Activated gamma-delta T cell (primary cell): Measurements from ENCODE around the gene TDRD1.

ENCODE experiments used
- DNase-seq: peaks from one replicate; lab custom pipeline; 2025; lab: John Stamatoyannopoulos, UW

TDRD1 gene

DNA sequence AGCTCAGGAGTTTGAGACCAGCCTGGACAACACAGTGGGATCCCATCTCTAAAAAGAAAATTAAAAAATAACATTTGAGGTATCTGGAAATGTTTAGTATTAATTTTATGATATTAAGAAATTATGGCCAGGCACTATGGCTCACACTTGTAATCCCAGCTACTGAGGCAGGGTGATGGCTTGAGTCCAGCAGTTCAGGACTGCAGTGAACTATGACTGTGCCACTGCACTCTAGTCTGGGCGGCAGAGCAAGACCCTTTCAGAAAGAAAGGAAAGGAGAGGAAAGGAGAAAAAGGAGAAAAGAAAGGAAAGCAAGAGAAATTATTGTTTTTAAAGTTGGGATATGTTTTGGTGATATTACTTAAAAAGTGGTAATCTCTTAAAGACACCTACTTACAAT, 2.6 kb upstream of the TDRD1 start:
- DNase-seq: no peak

DNA sequence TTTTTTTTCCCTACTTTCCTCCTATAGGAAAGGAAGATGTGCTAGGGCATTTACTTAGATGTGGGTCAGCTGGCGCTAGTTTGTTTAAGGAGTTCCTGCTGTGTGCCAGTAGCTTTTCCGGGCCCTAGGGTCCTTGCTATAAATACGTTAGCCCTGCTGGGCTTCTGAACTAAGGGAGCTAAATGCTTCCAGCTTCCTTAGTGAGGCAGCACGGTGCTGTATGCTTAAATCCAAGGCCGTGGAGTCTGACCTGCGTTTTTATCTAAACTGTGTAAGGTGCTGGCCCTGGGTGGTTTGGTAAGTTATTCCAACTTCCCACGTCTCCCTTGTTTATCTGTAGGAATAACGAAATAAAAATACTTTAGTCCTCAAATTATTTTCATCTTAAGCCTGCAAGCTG, 594 bp downstream of the TDRD1 start:
- DNase-seq: no peak

DNA sequence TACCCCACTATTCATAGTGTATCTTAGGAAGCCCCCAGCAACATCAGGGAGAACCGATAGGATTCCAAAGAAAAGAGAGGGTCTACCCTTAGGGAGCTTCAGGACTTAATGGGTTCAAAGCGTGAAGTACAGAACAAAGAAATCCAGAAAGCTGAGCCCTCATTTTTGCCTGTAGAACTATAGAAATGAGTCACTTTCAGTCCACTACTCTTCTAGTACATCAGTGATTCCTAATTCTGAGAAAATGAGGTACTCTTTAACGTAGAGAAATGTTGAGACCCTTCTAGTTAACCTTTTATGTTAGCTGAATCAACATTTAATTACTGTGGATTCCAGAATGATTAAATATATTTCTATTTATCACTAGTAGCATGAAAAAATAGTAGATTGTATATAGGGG, 1.8 kb downstream of the TDRD1 start:
- no peak for DNase-seq

DNA sequence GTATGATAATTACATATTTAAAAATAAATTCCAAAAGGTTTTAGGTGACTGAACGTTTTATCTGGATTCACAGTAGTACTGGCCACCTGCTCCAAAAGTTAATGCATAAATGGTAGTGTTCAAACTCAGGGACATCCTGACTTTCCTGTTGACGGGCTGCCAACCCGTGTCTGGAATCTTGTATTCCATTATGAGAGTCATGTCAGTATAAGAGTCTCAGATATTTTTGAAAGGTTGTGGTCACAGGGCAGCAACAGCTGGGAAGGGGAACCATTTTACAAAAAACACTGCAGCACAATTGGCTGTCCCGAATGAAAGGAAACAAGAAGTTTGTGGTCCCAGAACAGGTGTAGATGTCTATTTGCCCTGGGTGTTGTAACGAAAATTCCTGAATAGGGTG, 2.8 kb downstream of the TDRD1 start:
- DNase-seq: no peak

DNA sequence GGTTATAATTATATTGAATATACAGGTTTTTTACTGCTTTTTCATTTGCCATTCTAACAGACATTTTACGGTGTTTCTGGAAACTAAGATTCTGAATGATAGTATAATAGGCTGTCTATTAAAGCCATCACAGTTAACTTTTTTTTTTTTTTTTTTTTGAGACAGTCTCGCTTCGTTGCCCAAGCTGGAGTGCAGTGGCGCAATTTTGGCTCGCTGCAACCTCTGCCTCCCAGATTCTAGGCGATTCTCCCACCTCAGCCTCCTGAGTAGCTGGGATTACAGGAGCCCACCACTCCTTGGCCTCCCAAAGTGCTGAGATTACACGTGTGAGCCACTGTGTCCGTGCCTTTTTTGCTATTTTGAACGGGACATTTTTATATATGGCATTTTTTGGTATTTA, 4.4 kb downstream of the TDRD1 start:
- no peak for DNase-seq

DNA sequence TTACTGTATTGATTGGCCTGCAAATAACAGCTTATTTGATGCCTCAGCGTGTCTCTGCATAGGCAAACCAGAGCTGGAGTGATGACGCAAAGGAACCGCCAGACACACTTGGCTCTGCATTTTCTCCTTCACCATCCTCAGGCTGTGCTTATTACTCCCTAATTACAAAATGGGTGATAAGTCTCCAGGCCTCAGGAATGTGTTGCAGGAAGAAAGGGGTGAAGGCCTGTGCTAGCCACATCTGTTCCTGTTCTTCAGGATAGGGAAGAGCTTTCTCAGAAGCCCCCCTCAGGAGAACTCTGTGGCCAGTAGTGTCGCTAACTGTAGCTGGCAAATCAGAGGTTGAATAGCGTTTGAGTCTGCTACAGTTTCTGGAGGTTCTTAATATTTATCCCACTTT, 5.1 kb downstream of the TDRD1 start:
- DNase-seq: no peak

DNA sequence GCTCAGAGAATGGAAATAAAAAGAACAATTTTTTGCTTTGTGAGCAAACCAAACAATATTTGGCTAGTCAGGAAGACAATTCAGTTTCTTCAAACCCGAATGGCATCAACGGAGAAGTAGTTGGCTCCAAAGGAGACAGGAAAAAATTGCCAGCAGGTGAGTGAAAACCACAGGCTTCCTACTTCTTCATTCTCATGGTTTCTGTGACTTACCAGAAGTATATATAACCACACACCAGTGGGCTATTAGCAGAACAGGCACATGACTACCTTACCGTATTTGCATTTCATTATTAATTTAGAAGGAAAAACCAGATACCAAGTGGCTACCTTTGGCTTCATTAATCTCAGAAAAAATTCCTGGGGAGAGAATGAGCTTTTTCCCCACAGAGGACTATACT, 8.8 kb downstream of the TDRD1 start:
- DNase-seq: no peak

DNA sequence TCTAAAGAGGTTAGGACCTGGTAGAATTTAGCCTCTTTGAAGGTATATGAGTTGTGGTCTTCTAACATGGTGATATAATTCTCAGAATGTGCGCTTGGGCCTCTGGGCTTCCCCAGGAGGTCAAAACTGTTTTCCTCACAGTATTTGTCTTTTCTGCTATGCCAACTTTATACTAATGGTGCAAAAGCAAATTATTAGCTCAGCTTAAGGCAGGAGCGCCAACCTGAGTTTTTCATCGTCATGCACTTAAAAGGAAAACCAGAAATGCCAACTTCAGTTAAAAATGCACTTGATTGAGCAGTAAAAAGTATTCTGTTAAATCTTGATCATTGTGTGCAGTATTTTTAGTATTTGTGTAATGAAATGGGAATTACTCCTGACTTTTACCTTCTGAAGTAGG, 9.7 kb downstream of the TDRD1 start:
- no peak for DNase-seq

DNA sequence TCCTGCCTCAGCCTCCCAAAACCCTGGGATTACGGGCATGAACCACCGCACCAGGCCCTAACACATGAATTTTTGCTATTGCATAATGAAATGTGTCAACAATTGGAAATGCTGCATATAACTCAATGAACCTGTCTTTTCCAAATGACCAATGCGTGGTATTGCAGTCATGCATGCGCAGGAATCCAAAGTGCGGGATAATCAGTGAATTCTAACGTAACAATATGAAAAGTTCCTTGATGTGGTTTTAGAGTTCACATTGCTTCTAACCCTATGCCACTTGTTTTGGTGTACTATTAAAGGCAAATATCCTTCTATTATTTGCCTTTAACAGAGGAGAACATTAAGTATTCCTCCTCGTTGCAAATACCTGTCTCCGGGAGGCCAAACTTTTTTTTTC, 10.5 kb downstream of the TDRD1 start:
- no peak for DNase-seq

DNA sequence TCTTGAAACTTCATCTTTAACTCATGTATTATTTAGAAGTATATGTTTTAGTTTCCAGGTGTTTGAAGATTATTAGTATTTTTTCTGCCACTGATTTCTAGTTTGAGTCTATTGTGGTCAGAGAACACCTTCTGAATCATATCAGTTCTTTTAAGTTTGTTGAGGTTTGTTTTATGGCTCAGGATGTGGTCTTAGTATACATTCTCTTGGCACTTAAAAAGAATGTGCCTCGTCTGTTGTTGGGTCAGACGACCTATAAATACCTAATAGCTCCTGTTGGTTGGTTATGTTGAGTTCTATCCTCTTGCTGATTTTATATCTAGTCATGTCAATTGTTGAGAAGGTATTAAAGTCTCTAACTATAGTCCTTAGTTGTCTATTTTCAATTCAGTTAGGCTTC, 15.9 kb downstream of the TDRD1 start:
- DNase-seq: no peak

DNA sequence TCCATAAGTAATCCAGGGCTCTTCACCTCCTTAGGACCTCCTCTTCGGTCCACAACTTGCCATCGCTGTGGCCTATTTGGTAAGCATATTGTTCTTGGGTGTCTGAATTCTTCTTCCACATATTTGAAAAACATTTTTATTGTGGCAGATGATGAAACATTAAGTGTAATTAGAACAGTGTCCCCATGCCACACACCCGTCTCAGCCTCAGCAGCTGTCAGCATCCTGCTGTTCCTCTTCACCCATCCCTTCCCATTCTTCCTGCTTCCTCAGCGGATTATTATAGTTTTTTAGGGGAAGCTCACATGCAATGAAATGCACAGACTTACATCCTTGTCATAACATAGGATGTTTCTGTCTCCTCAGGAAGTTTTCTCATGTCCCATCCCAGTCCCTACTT, 20.1 kb downstream of the TDRD1 start:
- no peak for DNase-seq

DNA sequence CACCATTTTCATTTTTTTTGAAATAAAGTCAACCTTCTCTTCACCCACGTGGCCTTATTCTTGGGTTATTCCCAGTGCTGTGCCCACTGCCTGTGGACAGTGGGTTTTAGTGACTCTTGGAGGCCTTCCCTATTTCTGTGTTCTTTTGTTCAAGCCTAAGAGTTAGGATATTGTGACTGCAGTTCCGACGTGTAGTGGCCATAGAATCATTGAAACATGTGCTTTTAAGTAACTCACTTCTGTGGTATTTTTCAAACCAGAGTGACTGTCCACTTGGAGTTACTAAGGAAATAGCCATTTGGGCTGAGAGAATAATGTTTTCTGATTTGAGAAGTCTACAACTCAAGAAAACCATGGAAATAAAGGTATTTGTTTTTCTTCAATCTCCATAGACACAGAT, 23.7 kb downstream of the TDRD1 start:
- DNase-seq: no peak

DNA sequence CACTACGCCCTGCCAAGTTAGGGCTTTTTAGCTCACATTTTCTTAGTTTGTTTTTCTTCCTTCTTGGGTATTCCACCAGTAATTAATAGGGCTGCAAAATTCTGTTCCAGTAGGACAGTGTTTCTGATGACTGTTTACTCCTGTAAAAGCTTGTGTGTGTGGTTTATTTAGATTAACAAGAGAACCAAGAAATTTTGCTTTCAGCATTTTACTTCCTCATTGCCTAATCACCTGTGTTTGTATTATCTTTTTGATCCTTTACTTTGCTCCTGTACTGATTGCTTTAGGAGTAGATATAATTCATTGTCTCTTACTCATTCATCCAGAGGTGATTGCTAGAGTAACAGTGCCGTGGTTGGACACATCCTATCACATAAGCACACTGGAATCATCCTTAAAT, 27.7 kb downstream of the TDRD1 start:
- no peak for DNase-seq

DNA sequence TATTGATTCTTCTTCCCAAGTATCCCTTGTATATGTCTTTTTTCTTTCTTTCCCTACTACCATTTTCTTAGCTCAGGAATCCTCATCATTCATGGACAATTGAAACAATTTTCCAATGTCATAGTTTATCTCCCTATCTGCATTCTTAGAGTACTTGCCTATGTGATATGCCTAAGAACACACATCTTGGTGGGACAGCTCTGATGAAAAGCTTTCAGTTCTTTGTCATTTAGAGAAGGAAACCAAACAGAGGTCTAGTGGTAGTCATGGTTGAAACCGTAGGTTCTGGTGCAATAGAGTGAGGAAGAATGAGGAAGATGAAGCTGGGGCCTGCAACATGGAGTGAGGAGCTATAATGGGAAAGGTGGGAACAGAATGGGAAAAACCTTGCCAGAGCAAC, 28.2 kb downstream of the TDRD1 start:
- DNase-seq: no peak

DNA sequence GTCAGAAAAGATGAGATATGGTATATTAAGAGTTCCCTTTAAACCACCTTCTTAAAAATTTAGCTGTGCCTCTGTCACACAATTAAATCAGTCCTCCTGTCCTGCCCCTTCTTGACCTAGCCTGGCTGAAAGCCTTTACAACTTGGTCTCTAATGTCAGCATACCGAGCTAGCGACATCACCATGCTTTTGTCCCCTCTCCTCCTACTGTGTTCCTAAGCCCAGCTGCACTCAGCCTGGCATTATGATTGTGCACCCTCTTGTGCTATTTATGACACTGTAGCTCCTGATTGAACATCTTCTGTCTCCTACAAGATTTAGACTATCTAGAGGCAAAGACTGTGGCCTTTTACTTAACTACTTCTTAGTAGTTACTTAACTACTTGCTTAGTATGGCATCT, 29.2 kb downstream of the TDRD1 start:
- DNase-seq: no peak

DNA sequence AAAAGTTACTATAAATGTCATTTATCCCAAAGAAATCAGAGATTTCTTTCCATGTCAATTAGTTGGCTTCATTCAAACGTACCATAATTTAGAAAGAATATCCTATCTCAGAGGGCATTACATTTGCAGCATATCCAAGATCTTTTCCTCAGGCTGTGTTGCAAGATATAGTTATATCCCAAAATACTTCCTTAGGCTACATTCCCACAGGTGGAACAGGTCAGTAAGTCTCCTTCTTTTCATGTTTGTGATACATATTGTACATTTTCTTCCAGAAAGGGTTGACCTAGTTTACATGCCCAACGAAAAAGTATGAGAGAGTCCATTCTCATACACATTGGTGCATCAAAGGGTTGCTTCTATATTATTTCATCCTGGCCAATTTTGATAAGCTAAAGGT, 33.0 kb downstream of the TDRD1 start:
- DNase-seq: no peak

DNA sequence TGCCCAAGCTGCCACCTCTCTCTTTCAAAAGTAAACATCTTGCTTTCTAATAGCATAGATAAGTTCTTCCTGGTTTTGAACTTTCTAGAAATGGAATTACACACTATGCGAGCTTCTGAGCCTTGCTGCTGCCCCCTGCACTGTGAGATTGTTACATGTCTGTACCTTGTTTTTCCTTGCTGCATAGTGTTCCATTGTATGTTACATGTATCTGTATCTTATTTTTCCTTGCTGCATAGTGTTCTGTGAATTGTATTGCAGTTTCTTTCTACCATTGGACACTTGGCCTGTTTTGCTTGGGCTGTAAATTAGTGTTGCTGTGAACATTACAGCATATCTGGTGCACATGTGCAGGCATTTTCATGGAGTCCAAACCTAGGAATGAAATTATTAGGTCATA, 35.9 kb downstream of the TDRD1 start:
- DNase-seq: no peak

DNA sequence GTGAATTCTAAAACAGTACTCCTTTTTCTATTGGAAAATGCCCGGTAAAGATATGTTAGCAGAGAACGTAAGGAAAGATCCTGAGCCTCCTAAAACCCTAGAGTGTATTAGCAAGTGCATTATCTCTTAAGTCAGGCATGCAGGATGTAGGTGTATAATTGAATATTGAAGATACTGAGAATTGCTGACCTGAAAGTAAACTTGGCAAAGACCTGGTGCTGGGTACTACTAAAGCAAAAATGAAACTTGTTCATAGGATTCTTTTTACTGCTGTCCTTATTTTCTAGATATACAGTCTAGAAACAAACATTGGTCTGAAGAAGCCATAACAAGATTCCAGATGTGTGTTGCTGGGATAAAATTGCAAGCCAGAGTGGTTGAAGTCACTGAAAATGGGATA, 41.1 kb downstream of the TDRD1 start:
- no peak for DNase-seq

DNA sequence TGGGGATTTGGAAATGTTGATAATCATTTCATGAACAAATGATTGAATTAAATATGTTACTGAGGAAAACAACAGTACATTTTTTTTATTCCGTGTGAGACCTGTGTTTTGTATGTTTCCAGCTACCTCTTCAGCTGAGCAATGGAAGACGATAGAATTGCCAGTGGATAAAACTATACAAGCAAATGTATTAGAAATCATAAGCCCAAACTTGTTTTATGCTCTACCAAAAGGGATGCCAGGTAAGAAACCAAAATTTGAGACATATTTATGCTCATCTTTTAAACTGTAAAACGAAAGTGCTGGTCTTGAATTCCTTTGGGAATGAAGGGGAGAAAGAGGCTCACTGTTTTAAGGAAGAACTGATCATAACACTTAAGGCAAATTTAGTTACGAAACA, 42.1 kb downstream of the TDRD1 start:
- DNase-seq: no peak

DNA sequence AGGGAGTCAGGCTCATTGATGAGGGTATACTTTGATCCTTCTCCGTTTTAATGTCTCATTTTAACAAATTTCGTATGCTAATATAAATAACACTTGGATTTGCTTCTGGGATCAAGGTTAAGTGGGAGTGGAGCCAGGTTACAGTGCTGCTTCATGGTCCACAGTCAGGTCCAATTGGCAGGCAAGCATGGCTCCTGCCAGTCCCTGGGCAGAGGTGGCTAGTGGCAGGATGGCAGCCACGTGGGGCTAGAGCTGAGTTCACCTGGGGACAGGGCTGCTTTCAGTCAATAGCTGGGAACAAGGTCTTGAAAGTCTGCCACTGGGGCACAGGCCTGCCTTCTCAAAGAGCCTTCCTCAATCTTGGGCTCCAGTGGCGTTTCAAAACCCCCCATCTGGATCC, 43.9 kb downstream of the TDRD1 start:
- DNase-seq: no peak

DNA sequence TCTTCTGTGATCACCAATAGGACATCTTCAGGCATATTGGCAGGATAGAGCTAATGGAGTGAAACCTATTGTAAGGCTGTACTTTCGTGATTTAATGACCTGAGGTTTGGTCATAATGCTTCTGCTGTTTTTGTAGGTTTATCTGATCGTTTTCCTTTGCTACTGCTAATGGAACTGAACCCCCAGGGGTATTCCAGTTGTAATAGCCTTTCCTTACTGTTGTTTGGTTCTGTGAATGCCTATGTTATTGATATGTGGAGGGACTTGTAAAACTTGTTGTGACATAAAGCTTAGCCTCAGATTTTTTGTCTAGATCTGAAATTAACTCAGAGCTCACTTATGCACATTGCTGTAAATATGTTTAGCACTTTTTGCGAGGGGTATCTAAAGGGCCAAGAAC, 49.0 kb downstream of the TDRD1 start:
- no peak for DNase-seq

DNA sequence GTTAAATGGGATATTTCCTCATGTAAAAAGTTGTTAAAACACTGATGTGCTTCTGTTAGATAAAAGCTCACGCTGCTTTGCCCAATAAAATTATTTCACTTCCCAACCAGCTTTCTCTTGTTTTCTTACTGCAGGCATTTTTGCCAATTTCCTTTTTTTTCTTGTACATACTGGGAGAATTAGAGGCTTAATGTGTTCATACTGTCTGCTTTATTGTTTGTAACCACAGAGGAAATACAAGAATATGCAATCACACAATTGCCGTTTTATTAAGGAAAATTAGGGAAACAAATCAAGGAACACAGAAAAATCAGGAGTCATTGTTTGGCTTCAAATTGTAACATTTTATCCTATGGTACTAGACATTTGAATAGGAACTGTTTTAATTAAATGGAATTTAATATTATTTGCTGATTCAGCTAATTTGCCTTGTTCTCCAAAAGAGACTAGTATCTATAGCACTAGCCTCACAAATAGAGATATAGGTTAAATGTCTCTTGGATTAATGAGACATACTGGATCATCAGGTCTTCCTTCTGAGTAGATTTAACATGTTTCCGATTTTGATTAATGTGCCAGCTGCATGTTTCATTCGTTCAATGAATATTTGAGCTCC, 53.5 kb downstream of the TDRD1 start:
- DNase-seq: no peak

DNA sequence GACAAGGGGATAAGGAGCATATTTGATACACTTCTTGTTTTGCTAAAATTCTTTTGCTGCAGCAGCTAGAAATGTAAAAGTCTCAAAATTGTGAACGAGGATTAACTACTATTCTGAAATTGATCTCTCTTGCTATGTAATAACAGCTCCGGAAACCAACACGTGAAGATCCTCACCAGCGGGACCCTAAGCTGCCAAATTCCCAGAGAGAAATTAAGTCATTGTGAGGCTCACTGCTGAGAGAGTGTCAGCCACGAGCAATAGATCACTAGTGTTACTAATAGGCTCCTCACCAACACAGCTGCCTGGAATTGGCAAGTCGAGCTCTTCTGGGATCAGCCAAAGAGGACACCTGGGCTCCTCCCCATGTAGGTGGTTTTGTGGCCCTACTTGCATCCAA, 54.3 kb downstream of the TDRD1 start:
- DNase-seq: no peak

DNA sequence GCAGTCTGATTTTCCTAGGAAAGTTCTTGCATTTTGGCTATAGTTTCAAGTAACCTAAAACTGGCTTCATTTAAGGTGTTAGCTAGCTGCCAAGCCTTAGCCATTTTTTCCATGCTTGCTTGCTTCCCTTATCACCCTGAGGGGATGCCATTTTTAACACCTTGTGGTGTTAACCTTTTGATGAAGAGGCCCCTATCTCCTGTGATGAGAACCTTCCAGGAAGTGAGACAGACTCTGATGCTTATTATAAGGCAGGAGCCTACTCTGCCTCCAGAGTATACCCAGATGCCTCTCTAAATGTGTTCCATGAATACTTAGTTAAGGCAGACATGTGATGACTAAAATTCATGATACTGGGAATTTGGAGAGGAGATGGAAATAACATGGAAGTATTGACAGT, 55.0 kb downstream of the TDRD1 start:
- DNase-seq: no peak
